Hypothalamus (tissue), 51 donors: ENCODE data around the gene NAA11.

Experiments
- DNase-seq, 51 donors: peaks; one replicate each; lab custom pipeline; 2025; lab: John Stamatoyannopoulos, UW

Gene NAA11

GRCh38 chr4:79325864-79326328, at the start of gene NAA11:
Gene NAA11 (minus strand): TSS chr4:79326061. CDS start chr4:79325877, 184 bp downstream.
- no peak for DNase-seq

- DNase-seq = no peak
Measured at GRCh38 chr4:79370026-79370425, 44.2 kb upstream of the NAA11 start.

- no peak for DNase-seq
Measured at GRCh38 chr4:79367096-79367495, 41.2 kb upstream of the NAA11 start.

GRCh38 chr4:79366422-79366821, 40.6 kb upstream of the NAA11 start:
- DNase-seq = no peak

- DNase-seq = no peak
Measured at GRCh38 chr4:79364061-79364460, 38.2 kb upstream of the NAA11 start.

- DNase-seq = no peak
Measured at GRCh38 chr4:79362626-79363025, 36.8 kb upstream of the NAA11 start.

- DNase-seq = no peak
Measured at GRCh38 chr4:79360006-79360405, 34.1 kb upstream of the NAA11 start.

GRCh38 chr4:79358438-79358837, 32.6 kb upstream of the NAA11 start:
- no peak for DNase-seq

GRCh38 chr4:79357365-79357764, 31.5 kb upstream of the NAA11 start:
- no peak for DNase-seq

- no peak for DNase-seq
Measured at GRCh38 chr4:79353075-79353474, 27.2 kb upstream of the NAA11 start.

GRCh38 chr4:79348405-79348804, 22.5 kb upstream of the NAA11 start:
- DNase-seq = no peak

GRCh38 chr4:79341893-79342653, 16.2 kb upstream of the NAA11 start:
- DNase-seq = no peak

GRCh38 chr4:79340568-79340967, 14.7 kb upstream of the NAA11 start:
- DNase-seq = no peak

- no peak for DNase-seq
Measured at GRCh38 chr4:79338148-79338547, 12.3 kb upstream of the NAA11 start.

- DNase-seq = no peak
Measured at GRCh38 chr4:79334783-79335182, 8.9 kb upstream of the NAA11 start.

- no peak for DNase-seq
Measured at GRCh38 chr4:79334341-79334740, 8.5 kb upstream of the NAA11 start.

GRCh38 chr4:79331126-79331876, 5.4 kb upstream of the NAA11 start:
- no peak for DNase-seq

GRCh38 chr4:79330720-79331119, 4.9 kb upstream of the NAA11 start:
- DNase-seq = no peak

- no peak for DNase-seq
Measured at GRCh38 chr4:79325436-79325835, 425 bp downstream of the NAA11 start.

- no peak for DNase-seq
Measured at GRCh38 chr4:79319975-79320374, 5.9 kb downstream of the NAA11 start.

- no peak for DNase-seq
Measured at GRCh38 chr4:79317711-79318110, 8.2 kb downstream of the NAA11 start.

GRCh38 chr4:79315891-79316290, 10.0 kb downstream of the NAA11 start:
- no peak for DNase-seq
